NCI-H1694 (cell line): ENCODE data around the gene HDAC4.
"Not testable (repeated sequence)": the region's sequence is repeated elsewhere in the genome, so short reads cannot be mapped to it uniquely, and the experiment has no call there.

Experiments
- DNase-seq: peaks from one replicate; lab custom pipeline; 2025; lab: John Stamatoyannopoulos, UW

HDAC4 gene

DNA sequence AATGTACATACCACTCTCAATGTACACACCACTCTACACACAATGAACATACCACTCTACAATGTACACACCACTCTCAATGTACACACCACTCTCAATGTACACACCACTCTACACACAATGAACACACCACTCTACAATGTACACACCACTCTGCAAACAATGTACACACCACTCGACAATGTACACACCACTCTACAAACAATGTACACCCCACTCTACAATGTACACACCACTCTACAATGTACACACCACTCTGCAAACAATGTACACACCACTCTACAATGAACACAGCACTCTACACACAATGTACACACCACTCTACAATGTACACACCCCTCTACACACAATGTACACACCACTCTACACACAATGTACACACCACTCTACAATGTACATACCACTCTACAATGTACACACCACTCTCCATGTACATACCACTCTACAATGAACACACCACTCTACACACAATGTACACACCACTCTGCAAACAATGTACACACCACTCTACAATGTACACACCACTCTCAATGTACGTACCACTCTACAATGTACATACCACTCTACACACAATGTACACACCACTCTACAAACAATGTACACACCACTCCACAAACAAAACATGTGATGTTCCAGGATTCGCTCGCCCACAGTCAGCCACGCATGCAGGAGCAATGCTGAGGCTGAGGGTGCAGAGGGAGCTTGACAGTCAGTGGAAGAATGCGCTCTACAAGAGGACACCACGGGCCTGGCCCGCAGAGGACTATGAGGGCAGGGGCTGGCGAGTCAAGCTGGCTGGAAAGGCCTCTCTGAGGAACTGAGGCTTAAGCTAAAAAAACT lies 118.2 kb downstream of the HDAC4 start:
- DNase-seq = no peak

DNA sequence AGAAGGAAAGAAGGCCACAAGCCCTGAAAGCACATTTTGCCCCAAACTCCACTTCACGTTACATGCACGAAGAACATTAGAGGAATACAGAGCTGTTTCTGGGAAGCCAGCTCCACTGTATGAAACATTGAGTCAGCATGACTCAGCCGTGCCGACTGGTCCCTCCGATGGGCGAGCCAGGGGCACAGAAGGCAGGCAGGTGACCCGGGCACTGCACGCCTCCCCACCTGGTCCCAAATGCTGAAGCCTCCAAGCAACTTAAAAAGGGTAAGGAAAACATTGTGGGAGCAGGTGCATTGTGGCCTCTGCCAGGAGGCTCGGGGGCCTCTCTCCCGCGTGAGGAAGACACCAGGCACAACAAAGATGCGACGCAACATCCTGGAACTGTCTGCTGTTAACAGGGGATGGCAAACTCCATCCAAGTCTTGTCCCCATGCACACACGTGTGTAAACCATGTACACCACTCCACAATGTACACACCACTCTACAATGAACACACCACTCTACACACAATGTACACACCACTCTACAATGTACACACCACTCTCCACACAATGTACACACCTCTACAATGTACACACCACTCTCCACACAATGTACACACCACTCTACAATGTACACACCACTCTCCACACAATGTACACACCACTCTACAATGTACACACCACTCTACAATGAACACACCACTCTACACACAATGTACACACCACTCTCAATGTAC lies 120.4 kb downstream of the HDAC4 start:
- not testable (repeated sequence) for DNase-seq

DNA sequence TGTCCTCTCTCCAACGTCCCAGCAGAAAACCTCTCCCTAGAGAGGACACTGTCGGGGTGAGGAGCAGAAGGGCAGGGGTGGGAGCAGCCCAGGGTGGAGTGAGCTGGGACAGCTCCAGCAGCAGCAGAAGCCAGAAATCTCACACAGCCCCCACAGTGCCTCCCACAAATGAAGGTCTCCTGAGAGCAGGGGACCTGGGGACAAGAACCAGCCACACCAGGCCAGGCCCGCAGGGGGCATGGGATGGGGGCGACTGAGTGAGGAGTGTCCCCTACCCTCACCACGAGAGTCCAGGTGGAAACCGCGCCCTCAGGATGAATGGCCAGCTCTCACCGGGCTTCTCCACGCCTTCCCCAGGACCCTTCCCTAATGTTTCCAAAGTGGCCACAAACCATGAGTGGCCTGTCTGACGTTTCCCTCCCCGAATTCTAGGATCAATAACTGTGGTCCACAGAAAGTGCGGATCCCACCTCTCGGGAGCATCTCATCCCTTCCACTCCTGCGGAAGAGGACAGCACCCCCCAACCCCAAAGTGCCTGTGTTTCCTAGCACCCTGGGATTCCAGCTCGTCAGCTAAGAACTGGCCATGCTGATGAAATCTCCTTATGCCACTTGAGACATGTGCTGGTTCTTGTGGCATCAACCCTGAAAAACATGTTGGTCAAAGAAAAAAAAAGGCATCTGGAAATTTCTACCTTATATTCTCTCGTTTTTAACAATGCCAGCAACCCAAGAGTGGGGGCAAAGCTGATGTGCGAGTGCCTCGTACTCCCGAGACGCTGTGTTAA lies 121.1 kb downstream of the HDAC4 start:
- DNase-seq = no peak

DNA sequence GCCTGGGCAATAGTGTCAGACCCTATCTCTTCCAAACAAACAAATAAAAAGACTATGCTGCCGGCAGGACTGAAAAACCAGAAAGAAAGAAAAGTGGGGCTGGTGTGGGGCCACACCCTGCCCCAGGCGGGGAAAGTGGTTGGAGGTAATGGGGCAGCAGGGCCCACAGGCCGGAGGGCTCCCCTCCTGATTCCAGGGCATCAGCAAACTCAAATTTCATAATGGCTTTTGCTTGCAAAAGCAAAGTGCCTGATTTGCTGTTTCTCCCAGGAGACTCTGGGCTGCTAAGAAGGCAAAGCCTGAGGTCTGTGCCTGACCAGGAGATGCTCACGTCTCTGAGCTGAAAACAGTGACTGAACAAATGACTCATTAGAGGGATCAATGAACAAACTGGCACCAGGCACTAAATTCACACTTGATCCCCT lies 121.9 kb downstream of the HDAC4 start:
- no peak for DNase-seq

DNA sequence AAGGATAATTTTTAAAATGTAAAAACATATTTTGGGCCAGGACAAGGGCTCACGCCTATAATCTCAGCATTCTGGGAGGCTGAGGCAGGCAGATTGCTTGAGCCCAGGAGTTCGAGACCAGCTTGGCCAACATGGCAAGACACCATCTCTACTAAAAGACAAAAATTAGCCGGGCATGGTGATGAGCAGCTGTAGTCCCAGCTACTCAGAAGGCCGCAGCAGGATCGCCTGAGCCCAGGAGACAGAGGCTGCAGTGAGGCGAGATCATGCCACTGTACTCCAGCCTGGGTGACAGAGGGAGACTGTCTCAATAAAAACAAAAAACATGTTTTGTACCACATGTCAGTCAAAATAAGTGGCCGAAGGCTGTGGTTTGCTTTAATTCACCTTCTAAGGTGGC lies 122.5 kb downstream of the HDAC4 start:
- DNase-seq = no peak

DNA sequence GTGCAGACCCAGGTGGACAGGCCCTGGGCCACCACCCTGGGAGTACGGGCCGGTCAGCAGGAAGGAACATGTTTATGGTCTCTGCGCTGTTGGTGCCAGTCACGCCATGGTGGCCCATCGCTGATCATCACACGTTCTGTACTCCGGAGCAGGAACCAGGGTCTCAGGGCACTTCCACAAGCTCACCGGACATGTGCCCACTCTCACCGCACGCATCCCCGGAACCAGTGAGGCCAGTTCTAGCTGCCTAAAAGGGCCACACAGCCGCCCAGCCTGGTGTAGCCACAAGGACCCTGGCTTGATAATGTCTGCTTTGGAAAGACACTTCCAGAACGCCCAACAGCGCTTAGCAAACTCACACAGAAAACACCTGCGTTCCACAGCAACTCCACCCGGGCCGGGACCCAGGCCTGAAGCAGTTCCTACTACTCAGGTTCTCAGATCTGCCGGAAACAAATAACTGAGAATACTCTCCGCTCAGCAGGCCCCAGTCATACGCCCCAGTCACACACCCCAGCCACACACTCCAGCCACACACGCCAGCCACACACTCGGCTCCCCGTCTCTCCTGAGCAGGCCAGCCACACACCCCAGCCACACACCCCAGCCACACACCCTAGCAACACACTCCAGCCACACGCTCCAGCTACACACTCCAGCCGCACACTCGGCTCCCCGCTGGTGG lies 123.3 kb downstream of the HDAC4 start:
- no peak for DNase-seq

DNA sequence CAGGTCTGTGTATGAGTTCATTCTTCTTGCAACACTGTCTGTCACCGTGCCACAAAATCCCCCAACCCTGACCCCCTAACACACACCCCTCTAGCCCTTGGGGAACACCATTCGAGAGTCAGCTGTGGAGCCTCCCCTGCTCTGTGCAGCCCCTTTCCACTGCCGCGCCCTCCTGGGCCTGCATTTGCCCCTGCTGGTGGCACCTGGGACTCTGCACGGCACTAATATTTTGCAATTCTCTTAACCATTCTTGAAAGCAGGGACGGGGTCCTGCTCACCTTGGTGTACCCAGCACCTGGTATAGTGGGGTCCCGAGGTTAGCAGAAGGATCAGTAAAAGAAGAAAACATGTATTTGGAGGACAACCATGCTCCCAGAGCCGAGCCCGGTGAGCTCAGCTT lies 124.0 kb downstream of the HDAC4 start:
- no peak for DNase-seq

DNA sequence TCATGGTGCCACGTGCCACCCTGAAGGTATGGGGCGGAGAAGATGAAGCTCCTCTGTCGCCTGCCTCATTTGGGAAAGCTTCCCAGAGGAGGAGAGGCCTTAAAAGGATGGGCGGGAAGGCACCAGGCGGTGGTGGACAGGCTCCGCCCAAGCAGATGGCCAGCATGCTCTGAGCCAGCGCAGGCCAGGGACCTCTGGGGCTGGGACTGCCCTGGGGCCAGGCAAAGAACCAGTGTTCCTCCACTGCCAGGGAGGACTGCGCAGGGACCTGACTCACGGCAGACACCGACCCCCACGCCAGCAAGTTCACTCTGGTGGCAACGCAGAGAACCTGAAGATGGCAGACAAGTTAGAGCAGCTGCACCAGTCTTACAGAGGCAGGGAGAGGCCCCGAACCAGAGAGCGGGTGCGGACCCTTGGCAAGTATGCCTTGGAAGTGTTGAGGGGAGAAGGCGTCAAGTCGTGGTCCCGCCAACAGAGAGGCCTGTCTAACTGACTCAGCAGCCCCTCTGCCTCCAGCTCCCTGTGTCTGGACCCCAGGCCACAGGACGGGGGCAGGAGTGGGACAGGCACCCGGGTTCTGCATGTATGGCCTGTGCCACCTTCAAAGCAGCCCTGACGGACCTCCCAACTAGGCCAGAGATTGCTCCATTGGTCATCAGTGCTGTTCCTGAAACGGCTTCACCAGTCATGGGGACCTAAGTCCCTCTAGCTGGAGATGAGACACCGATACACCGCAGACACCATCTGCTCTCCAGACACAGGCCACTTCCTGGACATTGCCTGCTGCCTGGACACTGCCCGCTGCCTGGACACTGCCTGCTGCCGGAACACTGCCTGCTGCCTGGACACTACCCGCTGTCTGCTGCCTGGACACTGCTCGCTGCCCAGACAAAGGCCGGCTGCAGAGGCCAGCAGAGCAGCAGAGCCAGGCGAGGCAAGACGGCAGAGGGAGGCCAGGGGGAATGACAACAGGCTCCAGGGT lies 124.7 kb downstream of the HDAC4 start:
- no peak for DNase-seq

DNA sequence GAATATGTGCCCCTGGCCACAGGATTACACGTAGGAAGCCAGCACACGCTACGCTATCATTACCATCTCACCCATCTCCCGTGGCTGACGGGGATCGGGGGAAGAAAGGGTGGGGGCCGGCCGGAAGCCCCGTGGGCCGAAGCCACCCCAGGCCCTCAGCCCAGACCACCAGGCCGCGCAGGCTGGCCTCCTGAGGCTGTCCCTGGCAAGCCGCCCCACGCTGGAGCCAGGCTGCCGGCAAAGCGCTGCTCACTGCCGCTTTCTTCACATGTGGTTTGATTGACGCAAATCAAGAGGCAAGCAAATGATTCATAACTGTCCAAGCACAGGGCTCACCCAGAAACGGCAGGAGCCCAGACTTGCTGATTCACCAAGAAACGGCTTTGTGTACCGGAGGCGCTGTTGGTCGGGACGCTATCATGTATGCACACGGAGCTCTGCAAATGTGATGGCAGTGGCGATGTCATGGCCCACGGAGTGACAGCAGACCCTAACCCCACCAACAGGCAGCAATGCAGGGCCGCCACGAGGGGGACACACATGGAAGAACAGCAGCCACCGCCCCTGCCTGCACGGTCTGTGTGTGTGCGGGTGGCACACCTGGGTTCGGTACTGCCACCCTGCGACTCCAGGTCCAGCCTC lies 125.7 kb downstream of the HDAC4 start:
- DNase-seq = no peak

DNA sequence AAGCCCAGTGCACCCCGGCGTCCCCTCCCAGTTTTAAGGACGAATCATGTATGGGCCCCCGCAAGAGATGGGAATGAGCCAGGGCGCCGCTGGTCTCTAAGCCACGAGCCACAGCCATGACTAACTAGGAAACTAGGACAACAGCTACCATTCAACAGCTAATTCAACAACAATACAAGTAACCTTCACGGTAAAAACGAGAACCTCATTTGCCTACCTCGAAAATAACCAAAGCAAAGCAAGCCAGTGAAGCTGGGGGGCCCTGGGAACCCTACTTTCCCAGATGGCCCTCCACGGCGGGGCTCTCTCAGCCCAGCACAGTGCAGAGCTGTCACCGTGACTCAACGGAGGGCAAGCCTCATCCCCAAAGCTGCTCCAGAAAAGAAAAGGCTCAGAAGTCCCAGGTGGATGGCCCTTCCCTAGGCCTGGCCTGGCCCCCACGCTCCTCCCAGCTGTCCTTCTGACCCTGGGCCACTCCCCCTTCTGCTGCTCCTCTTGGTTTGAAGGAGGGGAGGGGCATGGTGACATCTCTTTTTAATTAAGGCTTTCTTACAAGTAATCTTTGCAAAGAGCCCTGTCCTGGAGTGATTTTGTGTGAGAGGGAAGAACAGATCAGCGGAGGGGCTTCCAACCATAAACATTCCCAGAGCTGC lies 126.3 kb downstream of the HDAC4 start:
- no peak for DNase-seq

DNA sequence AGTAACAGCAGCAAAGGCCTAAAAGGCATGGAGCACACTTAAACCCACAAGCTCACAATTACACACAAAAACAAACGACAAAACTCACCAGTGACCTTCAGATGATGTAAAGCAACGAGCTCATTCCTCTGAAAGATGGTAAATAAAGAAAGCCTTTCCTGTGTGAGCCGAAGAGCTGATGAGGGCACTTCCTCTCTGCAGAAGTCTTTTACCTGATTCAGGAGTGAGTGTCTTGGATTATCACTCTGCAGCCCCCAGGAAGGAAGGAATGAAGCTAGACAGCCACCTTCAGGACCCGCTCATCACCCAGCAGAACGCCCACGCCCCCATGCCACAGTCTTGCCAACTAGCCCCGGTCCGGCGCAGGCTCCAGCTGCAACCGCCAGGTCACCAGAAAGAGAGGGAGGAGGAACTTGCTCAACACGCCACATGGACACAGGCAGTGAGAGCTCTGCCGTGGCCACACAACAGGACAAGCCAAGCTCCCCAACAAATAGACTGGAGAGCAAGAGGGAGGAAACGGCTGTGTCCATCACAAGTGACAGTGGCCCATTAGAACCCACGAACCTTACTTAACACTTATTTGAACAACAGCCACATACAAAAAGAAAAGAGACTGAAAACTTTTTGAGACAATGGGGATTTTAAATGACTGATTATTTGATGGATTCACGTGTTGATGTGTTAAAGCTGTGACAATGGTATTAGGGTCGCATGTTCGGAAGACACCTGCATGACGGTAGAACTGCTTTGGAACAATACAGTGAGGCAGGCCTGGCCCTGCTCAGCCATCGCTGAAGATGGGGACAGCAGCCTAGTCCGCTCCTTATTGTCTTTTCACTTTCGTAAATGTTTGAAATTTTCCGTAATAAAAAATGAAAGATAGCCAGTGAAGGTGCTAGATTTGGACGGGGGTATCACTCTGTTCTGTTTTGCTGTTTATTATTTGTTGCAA lies 127.3 kb downstream of the HDAC4 start:
- DNase-seq = no peak

DNA sequence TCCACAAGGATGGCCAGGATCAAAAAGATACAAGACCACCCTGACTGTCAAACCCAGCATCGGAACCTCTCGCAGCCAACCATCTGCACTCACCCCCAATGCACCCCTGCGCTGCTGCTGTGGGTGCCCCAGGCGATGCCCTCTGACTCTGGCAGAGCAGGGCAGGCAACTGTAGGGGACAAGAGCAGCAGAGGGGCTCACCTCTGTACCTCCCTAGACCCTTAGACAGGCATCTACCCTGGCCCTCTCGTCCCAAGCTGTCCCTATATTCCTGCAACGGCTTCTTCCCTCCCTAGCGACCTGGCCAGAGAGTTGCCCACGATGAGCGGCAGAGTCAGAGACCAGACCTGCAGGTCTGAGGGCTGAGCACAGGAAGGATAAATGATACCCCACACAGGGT lies 128.2 kb downstream of the HDAC4 start:
- DNase-seq = no peak

DNA sequence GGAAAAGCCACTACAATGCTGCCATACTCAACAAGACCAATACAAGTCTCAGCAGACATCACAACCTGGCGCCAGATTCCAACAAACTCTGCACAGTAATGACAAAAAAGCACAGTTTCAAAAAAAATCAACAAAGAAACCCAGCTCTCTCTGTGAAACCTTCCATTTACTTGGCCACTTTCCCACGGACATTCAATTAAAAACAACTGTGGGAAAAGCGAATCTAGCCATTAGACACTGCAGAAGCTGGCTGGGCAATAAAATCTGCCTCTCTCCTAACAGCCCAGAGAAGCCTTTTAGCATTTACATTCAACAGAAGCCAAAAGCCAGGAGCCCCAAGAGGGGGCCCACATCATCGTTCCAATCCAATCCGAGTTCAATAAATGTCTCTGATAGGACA lies 128.9 kb downstream of the HDAC4 start:
- DNase-seq = no peak

DNA sequence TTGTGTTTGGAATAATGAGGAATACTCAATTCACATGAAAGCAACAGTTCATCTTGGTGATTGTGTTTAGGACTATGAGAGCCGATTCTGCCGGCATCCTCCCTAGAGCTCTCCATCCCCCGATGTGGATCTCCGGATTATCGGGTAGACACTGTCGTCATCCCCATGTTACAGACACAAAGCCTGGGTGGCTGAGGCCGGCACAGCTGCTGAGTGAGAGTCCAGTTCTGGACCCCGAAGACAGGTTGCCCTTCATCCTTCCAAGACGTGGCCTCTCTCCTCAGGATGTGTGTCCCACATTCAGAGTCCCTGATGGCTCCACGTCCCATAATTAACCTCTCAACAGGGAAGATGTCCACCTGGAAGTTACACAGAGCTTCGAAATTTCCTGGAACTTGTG lies 129.3 kb downstream of the HDAC4 start:
- no peak for DNase-seq

DNA sequence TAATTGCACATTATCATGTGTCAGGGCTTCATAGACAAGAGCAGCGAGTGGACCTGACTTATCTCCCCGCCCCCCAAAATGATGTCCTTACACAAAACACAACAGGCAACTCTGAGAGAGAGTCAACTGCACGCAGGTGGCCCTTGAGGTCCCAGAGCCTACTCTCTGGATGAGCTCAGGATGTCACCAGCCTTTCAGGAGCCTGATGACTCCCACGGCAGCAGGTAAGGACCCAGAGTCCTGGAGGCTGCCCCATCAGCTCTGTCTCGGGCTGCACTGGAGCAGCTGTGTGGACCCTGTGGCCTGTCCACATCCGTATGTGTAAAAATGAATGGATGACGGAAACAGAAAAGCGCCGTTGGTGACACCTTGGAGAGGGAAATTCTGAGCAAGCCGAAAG lies 130.9 kb downstream of the HDAC4 start:
- DNase-seq = no peak

DNA sequence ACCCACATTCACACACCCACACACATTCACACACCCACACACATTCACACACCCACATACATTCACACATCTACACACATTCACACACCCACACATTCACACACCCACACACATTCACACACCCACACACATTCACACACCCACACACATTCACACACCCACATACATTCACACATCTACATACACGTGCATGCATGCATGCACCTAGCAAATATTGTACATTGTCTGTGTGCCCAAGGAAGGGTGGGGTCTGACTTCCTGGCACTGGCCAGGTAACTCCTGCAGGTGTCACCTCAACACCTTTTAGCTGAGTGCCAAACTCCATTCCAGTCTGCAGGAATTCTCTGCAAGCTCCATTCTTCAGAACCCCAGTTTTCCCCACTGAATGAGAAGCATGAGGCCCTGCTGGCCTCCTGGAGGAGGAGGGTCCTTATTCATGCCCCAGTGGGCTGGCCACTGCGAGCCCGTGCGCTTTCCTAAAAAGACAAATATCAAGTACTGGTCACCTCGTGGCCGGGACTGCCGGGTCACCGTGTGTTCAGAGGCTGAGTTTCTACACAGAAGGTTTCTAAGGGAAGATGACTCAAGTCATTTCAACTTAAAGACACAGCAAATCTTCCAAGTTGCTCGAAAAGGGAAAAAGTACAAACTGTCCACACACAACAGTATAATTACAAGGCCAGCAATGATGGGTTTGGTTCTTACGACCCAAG lies 131.5 kb downstream of the HDAC4 start:
- DNase-seq = no peak

DNA sequence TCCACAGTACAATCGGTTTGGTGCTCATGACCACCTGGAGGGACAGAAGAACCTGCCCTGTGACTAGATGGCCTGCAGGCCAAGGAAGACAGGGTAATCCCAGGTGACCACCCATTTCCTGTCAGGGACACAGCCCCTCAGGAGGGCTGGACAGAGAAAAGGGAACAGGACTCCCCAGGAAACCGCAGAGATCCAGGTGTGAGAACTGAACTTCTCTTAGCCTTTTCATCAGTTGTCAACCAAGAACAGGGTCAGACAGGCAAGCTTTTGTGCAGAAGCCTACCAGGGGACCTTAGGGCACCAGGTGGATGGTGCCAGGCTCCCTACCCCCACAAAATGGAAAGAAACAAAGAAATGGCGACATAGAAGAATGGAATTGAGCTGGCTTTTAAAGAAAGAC lies 132.3 kb downstream of the HDAC4 start:
- DNase-seq = no peak

DNA sequence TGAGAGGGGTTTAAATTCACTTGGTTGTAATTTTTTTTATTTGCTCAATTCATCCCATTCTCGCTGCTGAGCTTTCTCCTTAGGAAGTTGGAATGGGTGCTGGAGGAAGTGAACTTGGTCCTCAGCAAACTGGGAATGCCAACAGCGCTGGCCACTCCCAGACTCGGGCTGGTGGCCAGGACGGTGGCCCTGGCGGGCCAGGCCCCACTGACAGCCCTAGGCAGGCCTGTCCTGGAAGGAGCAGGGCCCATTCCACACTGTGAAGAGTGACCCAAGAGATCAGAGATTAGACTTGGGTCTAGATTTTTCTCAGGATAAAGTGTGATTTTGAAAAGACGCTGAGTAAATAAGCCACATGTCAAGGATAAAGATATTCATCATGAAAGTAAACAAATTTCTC lies 132.7 kb downstream of the HDAC4 start:
- no peak for DNase-seq
